ENCODE results near the gene DCAF8.

DNA sequence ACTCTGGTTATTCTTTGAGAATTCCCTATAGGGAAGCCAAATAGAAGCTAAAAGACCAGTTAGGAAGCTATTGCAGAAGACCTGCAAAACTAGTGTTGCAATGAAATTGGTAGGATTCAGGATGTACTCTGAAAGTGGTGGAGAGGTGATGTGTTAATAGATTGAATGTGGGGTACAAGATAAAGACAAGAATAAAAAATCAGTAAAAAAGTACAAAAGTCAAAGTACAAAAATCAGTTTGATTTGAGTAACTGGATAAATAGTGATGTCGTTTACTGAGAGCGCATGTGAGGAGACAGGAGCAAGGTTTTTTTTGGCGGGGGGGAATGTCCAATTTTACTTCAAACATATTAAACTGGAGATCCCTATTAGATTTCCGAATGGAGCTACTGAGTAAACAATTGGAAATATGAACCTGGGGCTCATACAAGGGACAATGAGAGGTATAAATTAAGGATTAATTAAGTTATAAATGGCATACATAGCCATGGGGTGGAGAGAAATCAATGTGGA is 2.5 kb upstream of the DCAF8 start:
- no peak for TF ChIP-seq OSR1 (CRISPR knock-in tag; IDR thresholded peaks at IDR 0.05)
- TF ChIP-seq ZFP3 (CRISPR knock-in tag; IDR thresholded peaks at IDR 0.05), result no peak
- TF ChIP-seq BACH2 (CRISPR knock-in tag; IDR thresholded peaks at IDR 0.05; ENCODE audit: borderline replicate concordance), result no peak
- TF ChIP-seq, protein P1, sequence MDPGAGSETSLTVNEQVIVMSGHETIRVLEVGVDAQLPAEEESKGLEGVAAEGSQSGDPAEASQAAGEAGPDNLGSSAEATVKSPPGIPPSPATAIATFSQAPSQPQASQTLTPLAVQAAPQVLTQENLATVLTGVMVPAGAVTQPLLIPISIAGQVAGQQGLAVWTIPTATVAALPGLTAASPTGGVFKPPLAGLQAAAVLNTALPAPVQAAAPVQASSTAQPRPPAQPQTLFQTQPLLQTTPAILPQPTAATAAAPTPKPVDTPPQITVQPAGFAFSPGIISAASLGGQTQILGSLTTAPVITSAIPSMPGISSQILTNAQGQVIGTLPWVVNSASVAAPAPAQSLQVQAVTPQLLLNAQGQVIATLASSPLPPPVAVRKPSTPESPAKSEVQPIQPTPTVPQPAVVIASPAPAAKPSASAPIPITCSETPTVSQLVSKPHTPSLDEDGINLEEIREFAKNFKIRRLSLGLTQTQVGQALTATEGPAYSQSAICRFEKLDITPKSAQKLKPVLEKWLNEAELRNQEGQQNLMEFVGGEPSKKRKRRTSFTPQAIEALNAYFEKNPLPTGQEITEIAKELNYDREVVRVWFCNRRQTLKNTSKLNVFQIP (CRISPR knock-in tag; IDR thresholded peaks at IDR 0.05; ENCODE audit: borderline replicate concordance, low read depth), result no peak
- no peak for TF ChIP-seq ZNF70 (CRISPR knock-in tag; IDR thresholded peaks at IDR 0.05)
